Posterior cingulate gyrus (tissue), 11 donors: ENCODE results near the gene PTPA.

Source experiments
- DNase-seq, 10 donors: peaks; one replicate each; pipeline versions ENCODE4 v3.0.0 to v3.0.0-alpha.2; 2020 to 2021; ENCODE audit warnings: mixed read lengths in 3 of 10
- intact Hi-C: fragments of 100-400 bp; cut with DNase I; formaldehyde crosslinking; loops from one replicate; pipeline ENCODE4 v1.15.1; 2023

The PTPA gene

DNA sequence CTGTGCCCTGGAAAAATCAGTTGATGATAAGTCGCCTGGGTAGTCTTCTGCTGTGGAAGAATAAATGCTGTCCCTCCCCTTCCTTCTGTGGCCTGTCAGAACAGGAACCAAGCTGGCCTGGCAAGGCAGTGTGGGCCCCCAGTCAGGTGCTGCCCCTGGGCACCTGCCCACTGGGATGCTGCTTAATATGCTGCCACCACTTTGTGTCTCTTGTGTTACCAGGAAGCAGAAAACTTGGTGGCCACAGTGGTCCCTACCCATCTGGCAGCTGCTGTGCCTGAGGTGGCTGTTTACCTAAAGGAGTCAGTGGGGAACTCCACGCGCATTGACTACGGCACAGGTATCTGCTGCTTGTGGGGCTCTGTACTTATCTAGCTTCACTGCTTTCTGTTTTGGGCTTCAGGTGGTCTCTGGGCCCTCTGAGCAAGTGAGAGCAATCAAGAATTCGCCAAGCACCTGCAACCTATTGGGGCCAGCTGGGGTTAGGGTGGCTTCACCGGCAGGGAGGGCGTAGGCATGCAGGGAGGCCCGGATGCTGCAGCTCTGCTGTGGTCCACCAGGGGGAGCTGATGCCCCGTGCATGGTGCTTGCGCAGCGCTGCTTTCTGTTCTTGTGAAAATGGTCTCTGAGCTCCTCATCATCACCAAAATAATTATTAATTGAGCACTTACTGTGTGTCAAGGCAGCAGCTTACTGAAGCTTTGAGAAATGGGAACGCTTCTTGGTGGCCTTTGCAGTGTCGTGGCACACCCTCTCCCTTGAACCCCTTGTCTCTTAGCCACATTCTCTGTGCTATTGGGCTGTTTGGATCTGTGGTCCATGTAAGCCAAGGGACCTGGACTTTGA lies 20.3 kb downstream of the PTPA start:
- peak in 9 of 10 donors; percentile 76 to 97 (median 85) for DNase-seq
- intact Hi-C loops, result no loop called here

- DNase-seq, result no peak
- intact Hi-C loops, result no loop called here
These were observed 21.9 kb downstream of the PTPA start for GRCh38 chr9:129133082-129133481.

DNA sequence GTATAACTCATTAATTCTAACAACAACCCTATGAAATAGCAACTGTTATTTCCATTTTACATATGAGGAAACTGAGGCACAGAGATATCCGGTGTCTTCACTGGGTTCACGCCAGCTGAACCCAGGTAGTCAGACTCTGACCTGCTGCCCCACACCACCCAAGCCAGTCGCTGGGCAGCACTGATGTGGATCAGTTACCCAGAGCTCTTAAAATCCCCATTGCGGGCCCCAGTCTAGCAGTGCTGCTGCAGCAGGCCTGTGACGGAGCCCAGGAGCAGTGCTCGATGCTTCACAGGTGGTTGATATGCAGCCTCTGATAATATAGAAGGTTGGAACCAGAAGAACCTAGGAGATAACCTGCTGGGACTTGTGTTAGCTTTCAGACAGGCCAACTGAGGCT lies 24.3 kb downstream of the PTPA start:
- DNase-seq, result no peak
- intact Hi-C loops, result loop anchor here (5.0 kb wide), 1 partner anchor 647 kb away; no protein-coding TSS in a partner anchor

DNA sequence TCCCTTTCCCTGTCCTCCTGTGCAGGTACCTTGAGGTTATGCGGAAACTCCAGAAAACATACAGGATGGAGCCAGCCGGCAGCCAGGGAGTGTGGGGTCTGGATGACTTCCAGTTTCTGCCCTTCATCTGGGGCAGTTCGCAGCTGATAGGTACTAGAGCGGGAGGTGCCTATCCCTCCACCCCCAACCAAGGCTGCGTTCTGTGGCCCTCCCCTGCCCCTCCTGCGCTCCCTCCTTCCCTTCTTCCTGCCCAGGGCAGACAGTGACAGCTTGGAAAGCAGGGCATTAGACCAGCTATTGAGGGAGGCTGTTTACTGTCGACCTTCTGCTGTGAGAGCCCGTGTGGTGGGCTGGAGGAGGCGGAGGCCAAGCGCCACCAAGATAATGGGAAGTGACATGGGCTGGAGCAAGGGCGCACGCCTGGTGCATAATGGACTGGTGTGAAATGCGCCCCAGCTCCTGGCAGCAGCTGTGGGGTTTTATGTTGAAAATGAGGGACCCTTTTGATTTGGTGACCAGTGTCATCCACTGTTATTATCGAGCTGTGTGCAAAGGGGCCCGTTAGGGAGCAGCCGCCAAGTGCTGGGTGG lies 25.3 kb downstream of the PTPA start:
- intact Hi-C loops, result loop anchor here (5.0 kb wide), 1 partner anchor 646 kb away; no protein-coding TSS in a partner anchor
- DNase-seq, result no peak

- no peak for DNase-seq
- intact Hi-C loops, result loop anchor here (5.0 kb wide), 1 partner anchor 645 kb away; no protein-coding TSS in a partner anchor
These were observed 26.3 kb downstream of the PTPA start for GRCh38 chr9:129137292-129138143.

- intact Hi-C loops, result loop anchor here (5.0 kb wide), 1 partner anchor 644 kb away; no protein-coding TSS in a partner anchor
- no peak for DNase-seq
These were observed 26.9 kb downstream of the PTPA start for GRCh38 chr9:129138144-129138462.

DNA sequence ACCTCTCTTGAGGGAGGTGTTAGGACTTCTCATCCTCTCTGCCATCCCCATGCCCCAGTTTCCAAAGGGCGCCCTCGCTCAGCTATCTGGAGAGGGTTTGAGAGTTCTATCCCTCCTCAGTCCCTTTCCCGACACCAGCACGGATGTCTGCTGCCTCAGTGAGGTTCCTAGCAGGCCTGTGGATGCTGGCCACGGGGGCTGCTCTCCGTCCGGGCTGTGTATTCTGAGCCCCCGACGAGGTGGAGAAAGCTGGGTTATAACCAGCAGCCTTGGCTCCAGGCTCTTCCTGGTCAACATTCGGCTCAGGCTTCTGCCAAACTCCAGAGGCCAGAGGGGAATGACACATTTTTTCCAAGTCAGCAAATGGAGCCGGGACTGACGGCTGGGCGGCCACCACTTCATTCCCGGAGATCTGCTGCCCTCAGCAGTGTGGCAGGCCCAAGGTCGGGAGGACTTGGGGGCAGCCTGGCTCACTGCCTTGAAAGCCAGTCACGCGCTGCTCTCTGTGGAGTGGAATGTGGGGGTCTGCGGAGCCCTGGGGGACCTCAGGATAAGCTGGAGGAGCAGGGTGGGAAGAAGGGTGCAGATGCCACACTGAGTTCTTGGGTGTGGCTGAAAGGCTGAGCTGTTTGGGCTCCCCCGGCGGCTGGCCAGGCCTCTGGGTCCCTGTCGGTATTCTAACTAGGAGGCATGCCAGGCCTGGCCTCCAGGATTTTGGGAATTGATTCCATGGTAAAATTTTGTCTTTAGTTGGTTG lies 27.4 kb downstream of the PTPA start:
- DNase-seq, result no peak
- intact Hi-C loops, result loop anchor here (1.0 to 5.0 kb wide), 2 partner anchors 472 to 644 kb away; no protein-coding TSS in a partner anchor

GRCh38 chr9:129139233-129139992 lies 28.2 kb downstream of the PTPA start:
- intact Hi-C loops, result loop anchor here (1.0 to 5.0 kb wide), 2 partner anchors 471 to 643 kb away; no protein-coding TSS in a partner anchor
- peak in 7 of 10 donors; percentile 51 to 95 (median 78) for DNase-seq

GRCh38 chr9:129139993-129140396 lies 28.8 kb downstream of the PTPA start:
- DNase-seq, result peak; percentile 66 to 96 (median 79)
- intact Hi-C loops, result loop anchor here (1.0 to 5.0 kb wide), 3 partner anchors 35 to 642 kb away; no protein-coding TSS in a partner anchor

DNA sequence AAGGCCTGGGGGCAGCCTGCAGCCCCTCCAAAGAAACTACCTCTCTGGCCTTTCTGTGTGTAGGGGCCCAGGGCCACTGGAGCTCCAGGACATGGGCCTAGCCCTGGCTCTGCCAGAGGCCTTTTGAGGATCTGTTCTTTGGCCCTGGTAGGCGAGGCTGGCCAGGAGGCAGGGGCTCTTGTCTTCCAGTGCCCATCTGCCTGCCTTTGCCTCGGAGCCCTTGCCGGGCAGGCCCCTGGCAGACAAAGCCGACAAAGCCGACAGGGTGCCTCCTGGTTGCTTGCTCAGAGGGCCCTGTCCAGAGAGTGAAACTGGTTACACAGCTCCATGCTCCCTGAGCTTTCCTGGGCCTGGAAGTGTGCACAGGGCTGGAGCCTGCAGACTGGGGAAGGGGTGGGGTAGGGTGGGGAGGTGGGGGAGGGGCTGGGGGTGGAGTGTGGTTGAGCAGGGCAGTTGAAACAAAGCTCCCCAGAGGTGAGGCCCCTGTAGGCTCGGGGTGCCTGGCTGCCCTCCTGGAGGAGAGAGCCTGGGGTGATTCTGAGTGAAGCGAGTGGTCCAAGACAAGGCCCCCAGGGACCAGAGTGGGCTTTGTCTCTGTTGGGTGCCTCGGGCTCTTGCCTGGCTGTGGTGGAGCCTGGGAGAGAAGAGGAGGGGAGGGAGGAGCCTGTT lies 29.3 kb downstream of the PTPA start:
- peak in 5 of 10 donors; percentile 19 to 91 (median 41) for DNase-seq
- intact Hi-C loops, result loop anchor here (2.0 kb wide), 1 partner anchor 34 kb away; no protein-coding TSS in a partner anchor

- intact Hi-C loops, result loop anchor here (2.0 kb wide), 1 partner anchor 33 kb away; no protein-coding TSS in a partner anchor
These were observed 30.1 kb downstream of the PTPA start for GRCh38 chr9:129141066-129142041.

DNA sequence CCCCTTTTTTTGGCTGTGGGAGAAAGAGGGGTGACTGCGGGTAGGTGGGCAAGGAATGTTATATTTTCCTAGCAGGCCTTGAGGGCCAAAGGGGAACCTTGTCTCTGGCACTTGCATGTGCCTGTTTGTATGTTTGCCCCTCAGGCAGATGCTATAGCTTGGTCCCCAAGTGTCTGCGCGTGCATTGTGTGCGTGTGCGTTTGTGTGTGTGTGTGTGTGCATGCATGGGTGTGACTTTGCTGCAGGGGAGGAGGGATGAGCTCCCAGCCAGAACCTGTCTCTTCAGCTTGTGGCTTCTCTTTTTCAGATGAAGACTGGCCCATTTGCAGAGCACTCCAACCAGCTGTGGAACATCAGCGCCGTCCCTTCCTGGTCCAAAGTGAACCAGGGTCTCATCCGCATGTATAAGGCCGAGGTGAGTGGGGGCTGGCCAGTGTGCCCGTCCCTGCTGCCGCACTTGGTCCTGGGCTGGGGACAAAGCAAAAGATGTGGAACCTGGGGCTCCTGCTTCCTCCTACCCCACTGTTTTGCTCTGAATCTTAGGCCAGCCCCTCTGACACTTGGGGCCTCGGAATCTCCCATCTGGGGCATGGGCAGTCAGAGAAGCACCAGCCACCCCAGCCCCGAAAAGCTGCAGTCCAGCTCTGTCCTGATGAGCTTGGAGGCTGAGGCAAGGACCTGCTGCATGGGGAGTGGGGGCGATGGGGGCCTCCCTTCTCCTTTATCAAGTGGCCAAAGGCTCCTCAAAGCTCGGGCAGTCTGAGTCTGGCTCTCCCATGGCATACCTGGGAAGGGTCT lies 31.1 kb downstream of the PTPA start:
- no peak for DNase-seq

More at GRCh38 chr9:129141066-129142041, 30.1 kb downstream of the PTPA start:
- DNase-seq, result peak in 1 of 10 donors; percentile 41

DNA sequence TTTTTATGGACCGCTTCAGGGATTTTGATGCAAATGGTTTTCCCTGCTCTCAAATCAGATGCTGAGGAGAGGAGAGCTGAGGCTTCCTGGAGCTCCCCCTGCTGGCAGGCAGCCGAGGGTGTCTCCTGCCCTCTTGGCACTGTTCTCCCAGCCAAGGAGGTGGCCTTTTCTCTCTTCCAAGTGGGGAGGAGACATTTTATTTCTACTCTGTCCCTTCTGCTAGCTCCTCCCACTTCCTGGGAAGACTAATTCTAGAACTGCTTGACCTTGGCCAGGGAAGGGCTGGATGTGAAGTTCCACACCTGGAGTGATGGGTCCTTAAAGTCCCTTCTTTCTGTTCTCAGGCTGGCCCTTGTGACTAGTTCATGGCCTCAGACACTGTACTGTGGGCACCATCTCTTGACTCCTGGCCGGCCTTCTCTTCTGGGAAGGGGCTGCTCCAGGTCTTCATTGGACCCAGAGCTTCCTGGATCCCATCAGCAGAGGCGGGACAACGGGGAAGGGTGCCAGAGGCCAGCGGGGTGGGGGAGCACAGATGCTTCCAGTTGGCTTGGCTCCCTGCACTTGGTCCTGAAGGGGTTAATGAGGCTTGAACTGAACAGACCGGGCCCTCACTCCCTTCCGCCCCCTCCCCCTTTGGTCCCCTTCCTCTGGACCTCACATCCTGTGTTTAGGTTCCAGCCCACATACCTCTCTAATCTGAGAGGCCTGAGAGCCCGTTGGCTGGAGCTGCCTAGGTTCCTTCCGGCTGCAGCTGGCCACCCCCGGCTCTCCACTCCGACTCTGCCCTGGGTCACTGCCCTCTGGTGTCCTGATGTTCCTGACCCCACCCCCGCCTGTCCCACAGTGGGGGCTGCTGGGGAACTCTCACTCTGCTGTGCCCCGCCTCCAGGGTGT lies 32.1 kb downstream of the PTPA start:
- intact Hi-C loops, result no loop called here
- peak; percentile 67 to 97 (median 83) for DNase-seq

More for the DNA sequence above, 31.1 kb downstream of the PTPA start:
- intact Hi-C loops, result no loop called here

DNA sequence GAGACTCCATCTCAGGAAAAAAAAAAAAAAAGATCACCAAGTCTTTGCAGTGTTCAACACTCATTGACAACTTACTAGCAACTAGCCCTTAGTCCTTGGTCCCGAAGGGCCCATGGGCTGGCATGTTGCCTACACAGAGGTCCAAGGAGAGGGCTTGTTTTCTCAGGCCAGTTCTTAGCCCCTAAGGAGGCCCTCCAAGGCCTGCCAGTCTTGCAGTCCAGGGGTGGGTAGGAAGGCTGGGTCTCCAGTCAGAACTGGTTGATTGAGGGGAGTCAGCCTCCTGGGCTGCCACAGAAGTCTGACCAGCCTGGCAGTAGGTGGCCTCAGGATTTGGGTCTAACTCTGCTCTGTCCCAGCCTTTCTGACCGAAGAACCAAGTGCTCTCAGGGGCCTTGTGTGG lies 34.1 kb downstream of the PTPA start:
- no peak for DNase-seq
- intact Hi-C loops, result no loop called here

DNA sequence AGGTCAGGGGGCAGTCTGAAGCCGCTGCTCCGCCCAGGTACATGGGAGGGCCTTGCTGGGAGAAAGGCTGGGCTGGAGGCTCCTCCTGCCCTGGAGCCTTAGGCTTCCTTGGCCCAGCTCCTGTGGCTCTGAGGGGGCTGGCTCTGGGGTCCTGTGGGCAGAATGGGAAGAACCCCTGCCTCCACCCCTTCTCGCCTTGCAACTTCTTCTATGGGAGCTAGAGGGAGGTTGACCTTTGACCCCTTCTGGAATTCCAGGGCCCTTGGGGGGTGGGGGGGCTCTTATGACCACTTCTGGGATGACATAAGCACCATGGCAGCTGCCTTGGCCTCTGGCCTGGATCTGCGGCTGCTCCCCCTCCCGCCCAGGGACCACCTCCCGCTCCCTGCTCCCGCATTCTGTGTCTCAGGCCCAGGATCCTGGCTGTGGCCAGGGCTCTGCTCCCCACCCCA lies 34.7 kb downstream of the PTPA start:
- no peak for DNase-seq

More for the DNA sequence above, 34.7 kb downstream of the PTPA start:
- intact Hi-C loops, result no loop called here
